Lung (tissue), 12 donors: ENCODE results near the gene FOXO3. TPM values are rescaled to one million over a fixed set of nuclear protein-coding genes. Genes with fewer than 3 reads are reported as not detected.

ENCODE experiments used
- ATAC-seq: fragments of 200-7000 bp; cut with Tn5 transposase; one replicate; pipeline ENCODE4 v1.9.1; 2020; ENCODE audit warnings: moderate number of reproducible peaks; ENCODE audit not compliant: insufficient read depth, low FRiP score
- DNase-seq, 3 donors: peaks; one replicate each; pipeline ENCODE4 v3.0.0-alpha.2; 2013 to 2017
- H3K27ac ChIP-seq, 2 donors: one replicate each; pipeline ENCODE4 v1.5.1; 2013; ENCODE audit warnings: mild to moderate bottlenecking in 2 of 2, moderate library complexity in 2 of 2, control low read depth in 1 of 2, inconsistent platforms in 1 of 2, low read depth in 1 of 2, low read length in 1 of 2
- H3K27me3 ChIP-seq, 3 donors: one replicate each; pipeline ENCODE4 v1.5.1; 2013; ENCODE audit warnings: low read length in 2 of 3; ENCODE audit not compliant: control insufficient read depth in 3 of 3, insufficient read depth in 3 of 3
- H3K36me3 ChIP-seq, 4 donors: one replicate each; pipeline ENCODE4 v1.5.1; 2013; ENCODE audit warnings: low read length in 4 of 4, mild to moderate bottlenecking in 1 of 4, moderate library complexity in 1 of 4; ENCODE audit not compliant: control insufficient read depth in 4 of 4, insufficient read depth in 4 of 4
- H3K4me1 ChIP-seq, 5 donors: one replicate each; pipeline ENCODE4 v1.5.1; 2013; ENCODE audit warnings: low read length in 5 of 5, mild to moderate bottlenecking in 2 of 5, moderate library complexity in 1 of 5; ENCODE audit not compliant: control insufficient read depth in 5 of 5, insufficient read depth in 5 of 5
- H3K4me3 ChIP-seq: one replicate; pipeline ENCODE4 v1.5.1; 2013; ENCODE audit warnings: mild to moderate bottlenecking, control low read depth, moderate library complexity
- H3K9ac ChIP-seq, 2 donors: one replicate each; pipeline ENCODE4 v1.5.1; 2013; ENCODE audit warnings: low read length in 2 of 2, control low read depth in 1 of 2; ENCODE audit not compliant: insufficient read depth in 1 of 2
- H3K9me3 ChIP-seq, 4 donors: one replicate each; pipeline ENCODE4 v1.5.1; 2013; ENCODE audit warnings: low read length in 3 of 4, mild to moderate bottlenecking in 1 of 4, moderate library complexity in 1 of 4; ENCODE audit not compliant: control insufficient read depth in 4 of 4, insufficient read depth in 3 of 4
- WGBS, 2 donors: extraction: QIAGEN DNeasy Blood & Tissue Kit; methylation state at CpG; one replicate each; pipeline ENCODE4 v1.1.7; 2013; 5-methylcytosine and 5-hydroxymethylcytosine counted together
- polyA plus RNA-seq, 2 donors: library from polyadenylated mRNA; stranded (reverse); fragments of 200-250 nt; gene quantifications; one replicate each; pipeline ENCODE4 v1.2.1, GENCODE V29; 2013
- total RNA-seq, 2 donors: library from RNA; depleted of rRNA in 1 of 2; stranded (reverse); fragments of >200 nt in 1 of 2; gene quantifications; one replicate each; pipeline ENCODE4 v1.2.1, GENCODE V29; 2014 to 2021
- TF ChIP-seq, protein P1 (sequence below): IDR thresholded peaks from 2 replicates; pipeline ENCODE4 v1.5.1; 2012; ENCODE audit warnings: mild to moderate bottlenecking; ENCODE audit errors: control extremely low read depth, extremely low read depth
- donor health status: control.
- donor health status: control.
- donor health status: Bipolar disorder and iron deficiency.
- donor health status: healthy.
- donor health status: DM: yes; HTN: yes; CAD: no.

Gene FOXO3
- total and polyA plus RNA-seq, 4 donors = 12.1 to 101 (median 40.0) TPM

DNA sequence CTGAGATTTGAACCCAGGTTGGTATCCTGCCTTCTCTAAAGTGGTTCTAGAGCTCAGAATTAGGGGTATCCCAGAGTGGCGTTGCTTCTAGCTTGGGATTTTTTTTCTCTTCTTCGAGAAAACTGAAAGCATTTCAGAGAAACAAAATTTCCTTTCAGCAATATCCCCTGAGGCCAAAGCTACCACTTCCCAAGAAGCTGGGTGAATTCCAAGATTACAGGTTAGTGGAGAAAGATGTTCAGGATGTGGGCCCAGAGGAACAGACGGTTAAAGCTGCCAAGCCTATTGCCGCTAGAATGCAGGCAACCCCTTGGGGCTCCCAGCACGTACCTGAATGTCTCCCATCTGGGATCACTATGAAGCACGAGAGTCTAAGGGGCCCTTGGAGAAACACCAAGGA, 134.1 kb downstream of the FOXO3 start:
- Histone ChIP-seq H3K27me3 (no peaks in the 10 kb centered on the region), H3K9me3 (no peaks in the 10 kb centered on the region), H3K4me3 (no peak overlapping the region), H3K4me1 (peaks cover 3 to 62% (median 13%) of the 10 kb centered on the region in 5 donors), H3K9ac (no peak overlapping the region), H3K36me3 (peaks cover 0 to 3% (median 0%) of the 10 kb centered on the region in 4 donors), H3K27ac (no peak overlapping the region)
- WGBS, 2 donors = 88 to 97% methylated on average over 6 of the region's 6 CpGs
- ATAC-seq (no peak), DNase-seq (no peak)
- TF ChIP-seq, protein P1, sequence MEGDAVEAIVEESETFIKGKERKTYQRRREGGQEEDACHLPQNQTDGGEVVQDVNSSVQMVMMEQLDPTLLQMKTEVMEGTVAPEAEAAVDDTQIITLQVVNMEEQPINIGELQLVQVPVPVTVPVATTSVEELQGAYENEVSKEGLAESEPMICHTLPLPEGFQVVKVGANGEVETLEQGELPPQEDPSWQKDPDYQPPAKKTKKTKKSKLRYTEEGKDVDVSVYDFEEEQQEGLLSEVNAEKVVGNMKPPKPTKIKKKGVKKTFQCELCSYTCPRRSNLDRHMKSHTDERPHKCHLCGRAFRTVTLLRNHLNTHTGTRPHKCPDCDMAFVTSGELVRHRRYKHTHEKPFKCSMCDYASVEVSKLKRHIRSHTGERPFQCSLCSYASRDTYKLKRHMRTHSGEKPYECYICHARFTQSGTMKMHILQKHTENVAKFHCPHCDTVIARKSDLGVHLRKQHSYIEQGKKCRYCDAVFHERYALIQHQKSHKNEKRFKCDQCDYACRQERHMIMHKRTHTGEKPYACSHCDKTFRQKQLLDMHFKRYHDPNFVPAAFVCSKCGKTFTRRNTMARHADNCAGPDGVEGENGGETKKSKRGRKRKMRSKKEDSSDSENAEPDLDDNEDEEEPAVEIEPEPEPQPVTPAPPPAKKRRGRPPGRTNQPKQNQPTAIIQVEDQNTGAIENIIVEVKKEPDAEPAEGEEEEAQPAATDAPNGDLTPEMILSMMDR = no peak

DNA sequence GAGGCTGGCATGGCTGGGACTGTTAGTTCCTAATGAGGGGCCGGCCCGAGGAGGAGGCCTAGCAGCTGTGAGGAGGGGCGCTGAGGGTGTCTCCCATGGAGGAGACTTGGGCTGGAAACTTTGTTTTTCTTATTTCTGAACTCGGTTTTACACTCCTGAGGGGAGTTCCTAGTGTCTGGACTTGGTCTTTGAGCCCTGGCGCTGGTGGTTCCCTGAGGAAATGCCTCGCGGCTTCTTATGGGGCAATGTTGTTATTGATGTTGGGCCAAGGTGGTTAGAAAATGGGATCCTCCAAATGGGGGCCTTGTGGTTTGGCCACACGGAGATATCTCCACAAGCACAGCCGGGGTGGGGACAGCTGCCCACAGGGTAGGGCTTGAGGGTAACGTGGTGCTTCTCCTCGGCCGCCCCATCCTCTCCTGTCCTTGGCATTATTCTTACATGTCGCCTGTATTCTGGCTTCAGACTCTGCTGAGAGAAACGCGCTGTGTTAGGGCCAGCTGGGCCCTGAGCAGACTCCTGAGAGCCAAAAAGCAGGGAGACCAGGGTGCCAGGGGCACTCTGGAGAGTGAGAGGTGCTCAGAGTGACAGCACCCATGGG, 136.9 kb downstream of the FOXO3 start:
- Histone ChIP-seq H3K4me1 (peaks cover 1 to 53% (median 16%) of the 10 kb centered on the region in 5 donors), H3K36me3 (peaks cover 0 to 3% (median 0%) of the 10 kb centered on the region in 4 donors), H3K27me3 (no peaks in the 10 kb centered on the region), H3K9me3 (peaks cover 0 to 7% (median 3%) of the 10 kb centered on the region in 4 donors), H3K27ac (no peak overlapping the region), H3K9ac (no peak overlapping the region), H3K4me3 (no peak overlapping the region)
- ATAC-seq = peak; percentile 19
- DNase-seq = peak in 1 of 3 donors; percentile 54
- WGBS, 2 donors = 59 to 79% methylated on average over 15 of the region's 15 CpGs
- TF ChIP-seq, protein P1 = no peak

DNA sequence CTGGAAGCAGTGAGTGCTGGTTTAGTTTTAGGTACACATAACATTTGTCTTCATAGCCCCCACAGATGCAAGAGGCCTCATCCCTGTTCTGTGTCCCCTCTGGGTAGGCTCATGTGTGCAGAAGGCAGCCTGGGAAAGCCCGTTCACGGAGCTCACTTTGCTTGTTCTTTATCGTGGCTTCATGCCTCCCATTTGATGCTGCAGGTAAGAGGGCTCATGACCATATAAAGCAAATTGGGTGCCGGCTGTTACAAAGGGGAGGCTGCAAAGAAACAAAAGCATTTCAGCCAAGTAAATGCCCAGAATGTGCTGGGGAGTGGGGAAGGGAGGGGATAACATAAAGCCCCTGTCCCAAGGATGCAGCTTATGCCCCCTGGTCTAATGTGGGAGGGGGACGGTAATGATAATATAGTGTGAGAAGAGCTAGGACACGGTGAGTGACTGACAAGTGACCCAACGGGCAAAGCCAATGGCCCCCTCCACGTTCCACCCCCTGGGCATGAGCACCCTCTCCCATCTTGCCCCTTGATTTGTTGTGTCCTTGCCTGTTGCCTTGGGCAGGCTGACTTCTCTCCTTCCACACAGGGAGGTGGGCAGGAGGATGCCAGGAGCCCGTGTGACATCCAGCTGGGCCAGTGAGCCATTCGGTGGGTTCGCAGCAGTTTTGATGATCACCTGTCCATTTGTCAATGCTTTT, 138.0 kb downstream of the FOXO3 start:
- WGBS, 2 donors = 91 to 95% methylated on average over 11 of the region's 11 CpGs
- DNase-seq (no peak), ATAC-seq (no peak)
- Histone ChIP-seq H3K36me3 (peaks cover 0 to 3% (median 0%) of the 10 kb centered on the region in 4 donors), H3K27me3 (no peaks in the 10 kb centered on the region), H3K27ac (no peak overlapping the region), H3K9ac (peak overlapping the region in 1 of 2 donors; percentile 58), H3K4me3 (no peak overlapping the region), H3K4me1 (peaks cover 1 to 48% (median 12%) of the 10 kb centered on the region in 5 donors), H3K9me3 (peaks cover 0 to 9% (median 3%) of the 10 kb centered on the region in 4 donors)
- TF ChIP-seq, protein P1 = no peak
